Measurements from ENCODE around the gene RAB31. TPM values are rescaled to one million over a fixed set of nuclear protein-coding genes. Genes with fewer than 3 reads are reported as not detected.
A peak's percentile ranks its signal among the peaks of the same experiment; 100 is the strongest.

RAB31 gene
- polyA plus RNA-seq, 1 of the 3 experiments (the other 2 are of a cell fraction) = 23.0 TPM

DNA sequence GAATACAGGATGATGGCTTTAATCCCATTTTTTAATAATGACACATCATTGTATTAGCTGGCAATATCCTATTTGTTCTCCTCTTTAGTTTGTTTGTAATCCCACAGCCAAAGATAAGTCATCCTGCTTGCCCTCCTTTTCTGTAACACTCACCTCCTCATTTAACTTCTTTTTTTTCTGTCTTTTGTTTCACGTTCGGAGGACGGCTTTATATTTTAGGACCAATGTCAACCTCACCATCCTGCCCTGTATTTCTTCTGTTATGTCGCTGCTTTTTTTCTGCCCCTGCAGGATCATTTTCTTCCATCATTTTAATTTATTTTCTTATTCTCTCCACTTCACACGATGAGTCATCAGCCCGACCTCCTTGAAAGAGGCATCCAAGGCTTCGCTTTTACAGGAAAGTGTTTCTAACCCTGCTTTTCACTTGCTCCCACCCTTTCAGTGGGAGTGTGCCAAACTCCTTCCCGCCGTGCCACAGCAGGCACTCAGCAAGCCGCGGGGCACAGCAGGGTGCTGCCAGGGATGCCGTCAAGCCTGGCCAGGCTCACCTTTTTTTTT is 11.4 kb downstream of the RAB31 start:
- peak overlapping the region; percentile 81 for H2AFZ ChIP-seq (ENCODE audit: low read depth)
- H3K9me3 ChIP-seq = no peaks in the 10 kb centered on the region
- H3K9me2 ChIP-seq = no peaks in the 10 kb centered on the region
- H3K27me3 ChIP-seq (ENCODE audit: insufficient read depth) = no peaks in the 10 kb centered on the region
- H3K4me3 ChIP-seq (ENCODE audit: low read depth in 2 of 2, low read length in 1 of 2) = peak overlapping the region; percentile 28 to 58; a peak in 3 of 4 replicates
- CTCF ChIA-PET = no interaction called here
- peaks cover 3 to 7% of the 10 kb centered on the region in 2 experiments; a peak in 3 of 4 replicates for H3K4me1 ChIP-seq (ENCODE audit: control insufficient read depth in 1 of 2, insufficient read depth in 2 of 2, low read depth in 1 of 2, low read length in 1 of 2)
- H3K27ac ChIP-seq (ENCODE audit: low read depth in 2 of 2, low read length in 1 of 2) = peak overlapping the region in 1 of 2 experiments; percentile 95; a peak in 3 of 4 replicates
- peaks cover 19% of the 10 kb centered on the region for H3F3A ChIP-seq (replicated peaks; ENCODE audit: insufficient read depth)
- POLR2A ChIA-PET = no interaction called here
- H4K20me1 ChIP-seq (ENCODE audit: insufficient read depth) = no peaks in the 10 kb centered on the region
- H3K36me3 ChIP-seq (replicated peaks in 1 of 2; ENCODE audit: control insufficient read depth in 1 of 2, insufficient read depth in 2 of 2, low read length in 1 of 2) = peaks cover 0 to 6% of the 10 kb centered on the region in 2 experiments
- H3K9ac ChIP-seq = peak overlapping the region; percentile 71; the same call in 1 of the 2 replicates
- no peak for DNase-seq
- 10% methylated on average over 12 of the region's 12 CpGs for WGBS (ENCODE audit: low lambda C conversion rate)
- peak overlapping the region; percentile 91 for H3K4me2 ChIP-seq
- peaks cover 82% of the 10 kb centered on the region for H3K79me2 ChIP-seq (ENCODE audit: insufficient read depth)
- TF ChIP-seq, protein P1, sequence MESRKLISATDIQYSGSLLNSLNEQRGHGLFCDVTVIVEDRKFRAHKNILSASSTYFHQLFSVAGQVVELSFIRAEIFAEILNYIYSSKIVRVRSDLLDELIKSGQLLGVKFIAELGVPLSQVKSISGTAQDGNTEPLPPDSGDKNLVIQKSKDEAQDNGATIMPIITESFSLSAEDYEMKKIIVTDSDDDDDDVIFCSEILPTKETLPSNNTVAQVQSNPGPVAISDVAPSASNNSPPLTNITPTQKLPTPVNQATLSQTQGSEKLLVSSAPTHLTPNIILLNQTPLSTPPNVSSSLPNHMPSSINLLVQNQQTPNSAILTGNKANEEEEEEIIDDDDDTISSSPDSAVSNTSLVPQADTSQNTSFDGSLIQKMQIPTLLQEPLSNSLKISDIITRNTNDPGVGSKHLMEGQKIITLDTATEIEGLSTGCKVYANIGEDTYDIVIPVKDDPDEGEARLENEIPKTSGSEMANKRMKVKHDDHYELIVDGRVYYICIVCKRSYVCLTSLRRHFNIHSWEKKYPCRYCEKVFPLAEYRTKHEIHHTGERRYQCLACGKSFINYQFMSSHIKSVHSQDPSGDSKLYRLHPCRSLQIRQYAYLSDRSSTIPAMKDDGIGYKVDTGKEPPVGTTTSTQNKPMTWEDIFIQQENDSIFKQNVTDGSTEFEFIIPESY (IDR thresholded peaks at IDR 0.05; ENCODE audit: borderline replicate concordance, low read depth) = no peak
- TF ChIP-seq, protein P2, sequence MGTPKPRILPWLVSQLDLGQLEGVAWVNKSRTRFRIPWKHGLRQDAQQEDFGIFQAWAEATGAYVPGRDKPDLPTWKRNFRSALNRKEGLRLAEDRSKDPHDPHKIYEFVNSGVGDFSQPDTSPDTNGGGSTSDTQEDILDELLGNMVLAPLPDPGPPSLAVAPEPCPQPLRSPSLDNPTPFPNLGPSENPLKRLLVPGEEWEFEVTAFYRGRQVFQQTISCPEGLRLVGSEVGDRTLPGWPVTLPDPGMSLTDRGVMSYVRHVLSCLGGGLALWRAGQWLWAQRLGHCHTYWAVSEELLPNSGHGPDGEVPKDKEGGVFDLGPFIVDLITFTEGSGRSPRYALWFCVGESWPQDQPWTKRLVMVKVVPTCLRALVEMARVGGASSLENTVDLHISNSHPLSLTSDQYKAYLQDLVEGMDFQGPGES (IDR thresholded peaks at IDR 0.05; ENCODE audit: low read depth, low read length) = no peak
- TF ChIP-seq RCOR1 (IDR thresholded peaks at IDR 0.05; ENCODE audit: low read length) (no peak), MEF2A (IDR thresholded peaks at IDR 0.05; ENCODE audit: borderline replicate concordance, low read depth) (no peak), YY1 (IDR thresholded peaks at IDR 0.05; ENCODE audit: low read depth) (no peak), FOXM1 (IDR thresholded peaks at IDR 0.05; ENCODE audit: low read depth) (no peak), NFIC (IDR thresholded peaks at IDR 0.05; ENCODE audit: borderline replicate concordance) (peak; percentile 56; the same call in 1 of the 2 replicates), TAF1 (IDR thresholded peaks at IDR 0.05; ENCODE audit: borderline replicate concordance, low read depth, low read length) (no peak), CHD2 (IDR thresholded peaks at IDR 0.05; ENCODE audit: low read length, partially characterized antibody) (no peak), RXRA (IDR thresholded peaks at IDR 0.05; ENCODE audit: borderline replicate concordance, low read depth) (peak; percentile 41; the same call in 1 of the 2 replicates), JUND (IDR thresholded peaks at IDR 0.05) (peak; percentile 69), SMC3 (IDR thresholded peaks at IDR 0.05; ENCODE audit: low read depth, low read length) (no peak), ELF1 (IDR thresholded peaks at IDR 0.05) (no peak), RFX5 (IDR thresholded peaks at IDR 0.05; ENCODE audit: low read length) (no peak), SIN3A (IDR thresholded peaks at IDR 0.05; ENCODE audit: borderline replicate concordance, low read depth, low read length) (no peak), TEAD4 (IDR thresholded peaks at IDR 0.05; ENCODE audit: borderline replicate concordance, insufficient read depth) (no peak), MXI1 (IDR thresholded peaks at IDR 0.05; ENCODE audit: low read depth, low read length) (no peak), FOXJ3 (CRISPR knock-in tag; IDR thresholded peaks at IDR 0.05) (no peak), RAD21 (IDR thresholded peaks at IDR 0.05; ENCODE audit: low read length) (no peak), GABPA (IDR thresholded peaks at IDR 0.05; ENCODE audit: low read depth) (no peak)
- TF ChIP-seq, protein P3, sequence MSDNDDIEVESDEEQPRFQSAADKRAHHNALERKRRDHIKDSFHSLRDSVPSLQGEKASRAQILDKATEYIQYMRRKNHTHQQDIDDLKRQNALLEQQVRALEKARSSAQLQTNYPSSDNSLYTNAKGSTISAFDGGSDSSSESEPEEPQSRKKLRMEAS (IDR thresholded peaks at IDR 0.05; ENCODE audit: low read depth) = no peak
- TF ChIP-seq, protein P4, sequence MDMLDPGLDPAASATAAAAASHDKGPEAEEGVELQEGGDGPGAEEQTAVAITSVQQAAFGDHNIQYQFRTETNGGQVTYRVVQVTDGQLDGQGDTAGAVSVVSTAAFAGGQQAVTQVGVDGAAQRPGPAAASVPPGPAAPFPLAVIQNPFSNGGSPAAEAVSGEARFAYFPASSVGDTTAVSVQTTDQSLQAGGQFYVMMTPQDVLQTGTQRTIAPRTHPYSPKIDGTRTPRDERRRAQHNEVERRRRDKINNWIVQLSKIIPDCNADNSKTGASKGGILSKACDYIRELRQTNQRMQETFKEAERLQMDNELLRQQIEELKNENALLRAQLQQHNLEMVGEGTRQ (IDR thresholded peaks at IDR 0.05; ENCODE audit: borderline replicate concordance, low read depth, low read length) = no peak
- TF ChIP-seq, protein P5, sequence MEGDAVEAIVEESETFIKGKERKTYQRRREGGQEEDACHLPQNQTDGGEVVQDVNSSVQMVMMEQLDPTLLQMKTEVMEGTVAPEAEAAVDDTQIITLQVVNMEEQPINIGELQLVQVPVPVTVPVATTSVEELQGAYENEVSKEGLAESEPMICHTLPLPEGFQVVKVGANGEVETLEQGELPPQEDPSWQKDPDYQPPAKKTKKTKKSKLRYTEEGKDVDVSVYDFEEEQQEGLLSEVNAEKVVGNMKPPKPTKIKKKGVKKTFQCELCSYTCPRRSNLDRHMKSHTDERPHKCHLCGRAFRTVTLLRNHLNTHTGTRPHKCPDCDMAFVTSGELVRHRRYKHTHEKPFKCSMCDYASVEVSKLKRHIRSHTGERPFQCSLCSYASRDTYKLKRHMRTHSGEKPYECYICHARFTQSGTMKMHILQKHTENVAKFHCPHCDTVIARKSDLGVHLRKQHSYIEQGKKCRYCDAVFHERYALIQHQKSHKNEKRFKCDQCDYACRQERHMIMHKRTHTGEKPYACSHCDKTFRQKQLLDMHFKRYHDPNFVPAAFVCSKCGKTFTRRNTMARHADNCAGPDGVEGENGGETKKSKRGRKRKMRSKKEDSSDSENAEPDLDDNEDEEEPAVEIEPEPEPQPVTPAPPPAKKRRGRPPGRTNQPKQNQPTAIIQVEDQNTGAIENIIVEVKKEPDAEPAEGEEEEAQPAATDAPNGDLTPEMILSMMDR (IDR thresholded peaks at IDR 0.05) = no peak
- TF ChIP-seq, protein P6, sequence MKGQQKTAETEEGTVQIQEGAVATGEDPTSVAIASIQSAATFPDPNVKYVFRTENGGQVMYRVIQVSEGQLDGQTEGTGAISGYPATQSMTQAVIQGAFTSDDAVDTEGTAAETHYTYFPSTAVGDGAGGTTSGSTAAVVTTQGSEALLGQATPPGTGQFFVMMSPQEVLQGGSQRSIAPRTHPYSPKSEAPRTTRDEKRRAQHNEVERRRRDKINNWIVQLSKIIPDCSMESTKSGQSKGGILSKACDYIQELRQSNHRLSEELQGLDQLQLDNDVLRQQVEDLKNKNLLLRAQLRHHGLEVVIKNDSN (IDR thresholded peaks at IDR 0.05; ENCODE audit: borderline replicate concordance, low read depth) = no peak
- TF ChIP-seq, protein P7, sequence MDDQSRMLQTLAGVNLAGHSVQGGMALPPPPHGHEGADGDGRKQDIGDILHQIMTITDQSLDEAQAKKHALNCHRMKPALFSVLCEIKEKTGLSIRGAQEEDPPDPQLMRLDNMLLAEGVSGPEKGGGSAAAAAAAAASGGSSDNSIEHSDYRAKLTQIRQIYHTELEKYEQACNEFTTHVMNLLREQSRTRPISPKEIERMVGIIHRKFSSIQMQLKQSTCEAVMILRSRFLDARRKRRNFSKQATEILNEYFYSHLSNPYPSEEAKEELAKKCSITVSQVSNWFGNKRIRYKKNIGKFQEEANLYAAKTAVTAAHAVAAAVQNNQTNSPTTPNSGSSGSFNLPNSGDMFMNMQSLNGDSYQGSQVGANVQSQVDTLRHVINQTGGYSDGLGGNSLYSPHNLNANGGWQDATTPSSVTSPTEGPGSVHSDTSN (IDR thresholded peaks at IDR 0.05) = no peak

All from SK-N-SH (cell line).